ENCODE results near the gene KAT2A.

- TF ChIP-seq, protein P1, sequence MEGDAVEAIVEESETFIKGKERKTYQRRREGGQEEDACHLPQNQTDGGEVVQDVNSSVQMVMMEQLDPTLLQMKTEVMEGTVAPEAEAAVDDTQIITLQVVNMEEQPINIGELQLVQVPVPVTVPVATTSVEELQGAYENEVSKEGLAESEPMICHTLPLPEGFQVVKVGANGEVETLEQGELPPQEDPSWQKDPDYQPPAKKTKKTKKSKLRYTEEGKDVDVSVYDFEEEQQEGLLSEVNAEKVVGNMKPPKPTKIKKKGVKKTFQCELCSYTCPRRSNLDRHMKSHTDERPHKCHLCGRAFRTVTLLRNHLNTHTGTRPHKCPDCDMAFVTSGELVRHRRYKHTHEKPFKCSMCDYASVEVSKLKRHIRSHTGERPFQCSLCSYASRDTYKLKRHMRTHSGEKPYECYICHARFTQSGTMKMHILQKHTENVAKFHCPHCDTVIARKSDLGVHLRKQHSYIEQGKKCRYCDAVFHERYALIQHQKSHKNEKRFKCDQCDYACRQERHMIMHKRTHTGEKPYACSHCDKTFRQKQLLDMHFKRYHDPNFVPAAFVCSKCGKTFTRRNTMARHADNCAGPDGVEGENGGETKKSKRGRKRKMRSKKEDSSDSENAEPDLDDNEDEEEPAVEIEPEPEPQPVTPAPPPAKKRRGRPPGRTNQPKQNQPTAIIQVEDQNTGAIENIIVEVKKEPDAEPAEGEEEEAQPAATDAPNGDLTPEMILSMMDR (IDR thresholded peaks at IDR 0.05), result no peak
- no peak for TF ChIP-seq POLR2AphosphoS5 (IDR thresholded peaks at IDR 0.05)
Observed at GRCh38 chr17:42133461-42134041, 12.4 kb upstream of the KAT2A start.

Measured in breast epithelium (tissue), 3 donors.